H1 (cell line): ENCODE results near the gene ADARB2. TPM values are rescaled to one million over a fixed set of nuclear protein-coding genes. Genes with fewer than 3 reads are reported as not detected.

Experiments used
- CTCF ChIA-PET: fragments of 300-600 bp; sonication (Branson Sonifier 250); formaldehyde crosslinking; loops from one replicate; lab custom pipeline; 2021; ENCODE audit not compliant: partially characterized antibody; lab: Charles Lee
- POLR2A ChIA-PET: fragments of 300-600 bp; sonication (Branson Sonifier 250); formaldehyde crosslinking; loops from one replicate; lab custom pipeline; 2021; ENCODE audit warnings: inconsistent platforms; ENCODE audit not compliant: partially characterized antibody; lab: Charles Lee
- DNase-seq, 2 experiments: peaks; one replicate each; pipeline versions ENCODE4 v3.0.0 to v3.0.0-alpha.2; 2010 to 2022; ENCODE audit warnings: low spot score in 2 of 2, low read depth in 1 of 2, mixed read lengths in 1 of 2
- FAIRE-seq: peaks from 2 replicates; lab custom pipeline; 2011; peaks lifted over from hg19 to GRCh38; lab: Jason Lieb, UNC
- H2AFZ ChIP-seq: 2 replicates; pipeline ENCODE4 v1.8.1; 2012; ENCODE audit warnings: low read length, inconsistent platforms
- H2AK5ac ChIP-seq: 2 replicates; pipeline ENCODE4 v1.6.1; 2013; ENCODE audit warnings: low read depth, low read length
- H2BK120ac ChIP-seq: replicated peaks from 2 replicates; pipeline ENCODE3; 2013; ENCODE audit warnings: low read depth, low read length, inconsistent platforms
- H2BK12ac ChIP-seq: 2 replicates; pipeline ENCODE4 v1.6.1; 2013; ENCODE audit warnings: low read depth, low read length
- H2BK15ac ChIP-seq: 2 replicates; pipeline ENCODE4 v1.6.1; 2013; ENCODE audit warnings: low read length
- H2BK20ac ChIP-seq: 2 replicates; pipeline ENCODE4 v1.6.1; 2013; ENCODE audit warnings: low read length
- H2BK5ac ChIP-seq: 2 replicates; pipeline ENCODE4 v1.6.1; 2013; ENCODE audit warnings: low read depth, low read length
- H3K14ac ChIP-seq: 2 replicates; pipeline ENCODE4 v1.6.1; 2013; ENCODE audit warnings: inconsistent platforms; ENCODE audit not compliant: insufficient read length
- H3K18ac ChIP-seq: 2 replicates; pipeline ENCODE4 v1.6.1; 2013; ENCODE audit warnings: low read length; ENCODE audit errors: extremely low read depth
- H3K23ac ChIP-seq: 2 replicates; pipeline ENCODE4 v1.6.1; 2013; ENCODE audit warnings: inconsistent platforms; ENCODE audit not compliant: insufficient read length
- H3K23me2 ChIP-seq: 2 replicates; pipeline ENCODE4 v1.6.1; 2013; ENCODE audit warnings: low read depth, low read length
- H3K27ac ChIP-seq: 2 replicates; pipeline ENCODE4 v1.6.1; 2011; ENCODE audit warnings: low read depth, low read length, inconsistent platforms
- H3K27me3 ChIP-seq, 4 experiments: replicated peaks in 1 of 4; 1 replicate in 1 of 4; 2 replicates in 3 of 4; pipeline versions ENCODE4 v1.6.1 to v1.8.1; 2011 to 2013; ENCODE audit warnings: low read length in 3 of 4, mild to moderate bottlenecking in 3 of 4, inconsistent platforms in 2 of 4, mixed read lengths in 2 of 4, moderate library complexity in 1 of 4; ENCODE audit not compliant: control insufficient read depth in 3 of 4, insufficient read depth in 3 of 4; ENCODE audit errors: extremely low read depth in 1 of 4
- H3K36me3 ChIP-seq, 4 experiments: 2 replicates each; pipeline versions ENCODE4 v1.6.1 to v1.8.1; 2011 to 2013; ENCODE audit warnings: mild to moderate bottlenecking in 4 of 4, low read length in 3 of 4, moderate library complexity in 2 of 4, control low read depth in 1 of 4, inconsistent platforms in 1 of 4; ENCODE audit not compliant: insufficient read depth in 4 of 4, control insufficient read depth in 2 of 4
- H3K4ac ChIP-seq: replicated peaks from 2 replicates; pipeline ENCODE3; 2013; ENCODE audit warnings: low read length, low read depth, mixed read lengths, inconsistent platforms; ENCODE audit not compliant: insufficient read length
- H3K4me1 ChIP-seq, 4 experiments: replicated peaks in 1 of 4; 1 replicate in 1 of 4; 2 replicates in 3 of 4; pipeline versions ENCODE4 v1.6.1 to v1.8.1; 2011 to 2013; ENCODE audit warnings: low read length in 3 of 4, inconsistent platforms in 2 of 4, mixed read lengths in 1 of 4; ENCODE audit not compliant: insufficient read depth in 4 of 4, control insufficient read depth in 3 of 4
- H3K4me2 ChIP-seq, 2 experiments: 2 replicates each; pipeline versions ENCODE4 v1.6.1 to v1.8.1; 2011 to 2013; ENCODE audit warnings: low read depth in 2 of 2, low read length in 2 of 2, control low read depth in 1 of 2, inconsistent platforms in 1 of 2, mild to moderate bottlenecking in 1 of 2; ENCODE audit not compliant: insufficient read depth in 1 of 2
- H3K4me3 ChIP-seq, 4 experiments: fragments of 200-600, 300-600 bp in 1 of 4; sonication (generic), shearing (Covaris generic), sonication (Bioruptor Twin) in 1 of 4; 2 replicates each; pipeline versions ENCODE4 v1.5.1 to v1.8.1; 2011 to 2016; ENCODE audit warnings: low read length in 4 of 4, low read depth in 3 of 4, control low read depth in 2 of 4, inconsistent platforms in 2 of 4, mild to moderate bottlenecking in 2 of 4, mixed read lengths in 1 of 4, moderate library complexity in 1 of 4; ENCODE audit not compliant: insufficient read depth in 2 of 4; ENCODE audit errors: extremely low read depth in 1 of 4
- H3K56ac ChIP-seq: replicated peaks from 2 replicates; pipeline ENCODE3; 2013; ENCODE audit warnings: low read depth, mild to moderate bottlenecking, mixed read lengths, low read length, inconsistent platforms; ENCODE audit not compliant: insufficient read length
- H3K79me1 ChIP-seq: 2 replicates; pipeline ENCODE4 v1.6.1; 2013; ENCODE audit warnings: low read depth, low read length, control low read depth
- H3K79me2 ChIP-seq, 2 experiments: 2 replicates each; pipeline versions ENCODE4 v1.6.1 to v1.8.1; 2012 to 2013; ENCODE audit warnings: low read length in 2 of 2, mild to moderate bottlenecking in 2 of 2, inconsistent platforms in 1 of 2; ENCODE audit not compliant: insufficient read depth in 2 of 2, control insufficient read depth in 1 of 2
- H3K9ac ChIP-seq, 4 experiments: replicated peaks in 1 of 4; 1 replicate in 1 of 4; 2 replicates in 3 of 4; pipeline versions ENCODE4 v1.6.1 to v1.8.1; 2011 to 2013; ENCODE audit warnings: low read depth in 3 of 4, low read length in 3 of 4, control low read depth in 2 of 4, mild to moderate bottlenecking in 2 of 4, moderate library complexity in 2 of 4, inconsistent platforms in 1 of 4; ENCODE audit errors: extremely low read depth in 1 of 4
- H3K9me3 ChIP-seq, 2 experiments: 2 replicates each; pipeline versions ENCODE4 v1.6.1 to v1.8.1; 2012 to 2013; ENCODE audit warnings: mild to moderate bottlenecking in 2 of 2, moderate library complexity in 2 of 2, control low read depth in 1 of 2, inconsistent platforms in 1 of 2, low read depth in 1 of 2, low read length in 1 of 2, mixed read lengths in 1 of 2; ENCODE audit not compliant: insufficient read depth in 2 of 2
- H4K20me1 ChIP-seq, 2 experiments: replicated peaks in 1 of 2; 2 replicates each; pipeline versions ENCODE3 to v1.8.1; 2011 to 2013; ENCODE audit warnings: inconsistent platforms in 2 of 2, low read length in 2 of 2, mild to moderate bottlenecking in 1 of 2; ENCODE audit not compliant: insufficient read depth in 2 of 2, control insufficient read depth in 1 of 2
- H4K5ac ChIP-seq: 2 replicates; pipeline ENCODE4 v1.6.1; 2013; ENCODE audit warnings: low read length, low read depth, mixed read lengths, inconsistent platforms; ENCODE audit not compliant: insufficient read length
- H4K8ac ChIP-seq: 2 replicates; pipeline ENCODE4 v1.8.0; 2013; ENCODE audit warnings: mild to moderate bottlenecking, moderate library complexity, low read length, inconsistent platforms; ENCODE audit not compliant: insufficient read depth; ENCODE audit errors: extremely low read depth
- H4K91ac ChIP-seq: replicated peaks from 2 replicates; pipeline ENCODE3; 2013; ENCODE audit warnings: low read length, mixed read lengths, inconsistent platforms; ENCODE audit not compliant: insufficient read length
- WGBS, 2 experiments: shearing (Covaris generic) in 1 of 2; methylation state at CpG; one replicate each; pipeline versions ENCODE4 v1.1.6 to v1.1.7; 2013 to 2015; ENCODE audit warnings: low lambda C conversion rate in 2 of 2, mixed read lengths in 2 of 2, inconsistent platforms in 1 of 2, low coverage in 1 of 2, missing lambda C conversion rate in 1 of 2; ENCODE audit not compliant: insufficient replicate concordance in 2 of 2, insufficient coverage in 1 of 2, insufficient read length in 1 of 2; ENCODE audit errors: extremely low coverage in 1 of 2, missing lambda C conversion rate in 1 of 2; 5-methylcytosine and 5-hydroxymethylcytosine counted together
- polyA plus RNA-seq, 7 experiments: library from polyadenylated mRNA; depleted of rRNA in 3 of 7; stranded (reverse) in 5 of 7; unstranded in 2 of 7; fragments of >200 nt in 5 of 7; fragments of 200-250 nt in 2 of 7; gene quantifications; 1 replicate in 5 of 7; 2 replicates in 1 of 7; 4 replicates in 1 of 7; pipeline versions ENCODE4 v1.2.1 to v1.2.3, GENCODE V29; 2011 to 2013; ENCODE audit warnings: missing spikeins in 2 of 7, mixed read lengths in 2 of 7
- total RNA-seq: library from RNA; stranded (reverse); fragmentation: NEBNext Ultra II Directional; extraction: Animal tissue kit (Norgen Biotek cat#: 25700); gene quantifications from 2 replicates; pipeline ENCODE4 v1.2.1, GENCODE V29; 2021
- TF ChIP-seq, protein P1 (sequence below): IDR thresholded peaks from 2 replicates; pipeline ENCODE4 v1.6.1; 2011; ENCODE audit warnings: low read length, improper control_type of control experiment

Gene ADARB2
- total and polyA plus RNA-seq, 2 of the 8 experiments (the other 6 are each of a cell fraction or from before 2014, with no cell fraction given), result 2.2 to 2.8 TPM

DNA sequence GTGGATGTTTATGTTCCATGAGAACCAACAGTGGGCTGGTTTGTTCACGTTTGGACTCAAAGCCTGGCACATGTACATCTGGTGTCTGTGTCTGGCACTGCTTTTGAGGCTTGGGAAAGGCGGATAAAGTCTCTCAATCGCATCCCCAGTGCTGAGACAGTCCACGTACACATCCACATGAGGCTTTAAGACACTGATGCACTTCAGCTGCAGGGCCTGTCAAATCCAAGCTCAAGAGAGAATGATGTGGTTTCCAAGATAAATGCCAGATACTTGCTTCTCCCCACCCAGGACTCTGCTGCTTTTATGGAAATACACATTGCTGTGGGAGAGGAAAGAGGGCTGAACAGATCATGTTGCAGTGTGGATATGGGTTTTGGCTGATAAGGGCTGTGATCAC is 178.4 kb downstream of the ADARB2 start:
- Histone ChIP-seq H2BK12ac (no peak overlapping the region), H2BK20ac (no peak overlapping the region), H4K20me1 (peaks cover 2 to 3% of the 10 kb centered on the region in 2 experiments), H2BK5ac (no peak overlapping the region), H3K36me3 (no peaks in the 10 kb centered on the region), H2AK5ac (no peak overlapping the region), H3K14ac (no peak overlapping the region), H3K56ac (no peak overlapping the region), H4K91ac (no peak overlapping the region), H3K23ac (no peak overlapping the region), H2BK120ac (no peak overlapping the region), H3K4ac (no peak overlapping the region), H3K18ac (no peak overlapping the region), H3K9me3 (no peaks in the 10 kb centered on the region), H3K4me2 (no peak overlapping the region), H3K79me1 (no peaks in the 10 kb centered on the region), H3K4me3 (no peak overlapping the region), H2BK15ac (no peak overlapping the region), H4K5ac (no peak overlapping the region), H4K8ac (no peak overlapping the region), H3K4me1 (0 out of 7 replicates have a peak, but pooled peaks cover 0 to 3% (median 1%) of the 10 kb centered on the region in 4 experiments), H3K23me2 (no peaks in the 10 kb centered on the region), H3K79me2 (no peaks in the 10 kb centered on the region), H2AFZ (no peak overlapping the region), H3K27ac (no peak overlapping the region), H3K9ac (no peak overlapping the region), H3K27me3 (peaks cover 0 to 2% (median 0%) of the 10 kb centered on the region in 4 experiments; a peak in 1 of 7 replicates)
- CTCF ChIA-PET, result no interaction called here
- DNase-seq, result no peak
- TF ChIP-seq, protein P1, sequence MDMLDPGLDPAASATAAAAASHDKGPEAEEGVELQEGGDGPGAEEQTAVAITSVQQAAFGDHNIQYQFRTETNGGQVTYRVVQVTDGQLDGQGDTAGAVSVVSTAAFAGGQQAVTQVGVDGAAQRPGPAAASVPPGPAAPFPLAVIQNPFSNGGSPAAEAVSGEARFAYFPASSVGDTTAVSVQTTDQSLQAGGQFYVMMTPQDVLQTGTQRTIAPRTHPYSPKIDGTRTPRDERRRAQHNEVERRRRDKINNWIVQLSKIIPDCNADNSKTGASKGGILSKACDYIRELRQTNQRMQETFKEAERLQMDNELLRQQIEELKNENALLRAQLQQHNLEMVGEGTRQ, result no peak
- FAIRE-seq, result no peak
- WGBS, 2 experiments, result 93% methylated on average over 4 of the region's 4 CpGs; no CpG with 5 or more reads in 1 of the 2 experiments
- POLR2A ChIA-PET, result no interaction called here
